HUES6 (cell line): ENCODE data around the gene EFCAB6.

Source experiments
- H3K27ac ChIP-seq: 2 replicates; pipeline ENCODE4 v1.7.0; 2013; ENCODE audit warnings: low read depth, mild to moderate bottlenecking, low read length, inconsistent platforms
- H3K27me3 ChIP-seq: 2 replicates; pipeline ENCODE4 v1.6.1; 2013; ENCODE audit warnings: low read length; ENCODE audit not compliant: control insufficient read depth, insufficient read depth
- H3K36me3 ChIP-seq: 2 replicates; pipeline ENCODE4 v1.6.1; 2013; ENCODE audit warnings: low read length; ENCODE audit not compliant: control insufficient read depth, insufficient read depth
- H3K4me1 ChIP-seq: 2 replicates; pipeline ENCODE4 v1.6.1; 2013; ENCODE audit warnings: low read length; ENCODE audit not compliant: control insufficient read depth, insufficient read depth
- H3K4me3 ChIP-seq: 2 replicates; pipeline ENCODE4 v1.5.1; 2013; ENCODE audit warnings: low read depth, low read length
- H3K9ac ChIP-seq: one replicate; pipeline ENCODE4 v1.6.1; 2013; ENCODE audit warnings: mild to moderate bottlenecking, low read length
- H3K9me3 ChIP-seq: 2 replicates; pipeline ENCODE4 v1.6.1; 2013; ENCODE audit warnings: low read depth, low read length; ENCODE audit not compliant: control insufficient read depth, insufficient read depth

EFCAB6 gene

DNA sequence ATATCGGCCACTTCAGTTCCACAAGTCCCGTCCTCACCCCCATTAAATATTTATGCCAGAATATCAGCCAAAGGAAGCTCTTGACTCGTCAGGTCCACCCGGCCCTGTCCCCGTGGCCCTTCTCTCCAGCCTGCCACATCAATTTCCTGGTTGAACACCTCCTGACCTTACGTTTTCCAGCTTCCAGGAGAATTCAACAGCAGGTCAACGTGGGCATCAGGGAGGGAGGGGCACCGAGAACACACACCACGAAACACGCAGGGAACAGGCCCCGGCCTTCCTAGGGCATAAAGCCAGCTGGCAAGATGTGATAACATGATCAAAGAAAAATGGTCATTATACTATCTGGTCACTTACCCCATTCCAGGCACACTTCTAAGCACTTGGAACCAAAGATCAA is 34.9 kb upstream of the EFCAB6 start:
- Histone ChIP-seq H3K36me3 (no peaks in the 10 kb centered on the region; the same call in 1 of the 2 replicates), H3K27me3 (no peaks in the 10 kb centered on the region), H3K27ac (no peak overlapping the region), H3K9ac (no peak overlapping the region), H3K9me3 (no peaks in the 10 kb centered on the region), H3K4me3 (no peak overlapping the region), H3K4me1 (peaks cover 12% of the 10 kb centered on the region)

- no peak overlapping the region for H3K9ac ChIP-seq
- no peaks in the 10 kb centered on the region for H3K27me3 ChIP-seq
- no peaks in the 10 kb centered on the region for H3K9me3 ChIP-seq
- peaks cover 12% of the 10 kb centered on the region for H3K4me1 ChIP-seq
- H3K27ac ChIP-seq = no peak overlapping the region
- H3K4me3 ChIP-seq = no peak overlapping the region
- no peaks in the 10 kb centered on the region; the same call in 1 of the 2 replicates for H3K36me3 ChIP-seq
Observed at GRCh38 chr22:43845981-43846380, 33.9 kb upstream of the EFCAB6 start.

GRCh38 chr22:43844560-43845545 is 32.7 kb upstream of the EFCAB6 start:
- no peak overlapping the region for H3K9ac ChIP-seq
- no peaks in the 10 kb centered on the region for H3K9me3 ChIP-seq
- H3K4me3 ChIP-seq = no peak overlapping the region
- H3K27me3 ChIP-seq = no peaks in the 10 kb centered on the region
- H3K4me1 ChIP-seq = peaks cover 12% of the 10 kb centered on the region
- no peak overlapping the region for H3K27ac ChIP-seq
- peaks cover under 1% of the 10 kb centered on the region; the same call in 1 of the 2 replicates for H3K36me3 ChIP-seq

- Histone ChIP-seq H3K27me3 (no peaks in the 10 kb centered on the region), H3K4me1 (peaks cover 12% of the 10 kb centered on the region), H3K27ac (no peak overlapping the region), H3K4me3 (no peak overlapping the region), H3K9me3 (no peaks in the 10 kb centered on the region), H3K9ac (no peak overlapping the region), H3K36me3 (peaks cover 6% of the 10 kb centered on the region)
Observed at GRCh38 chr22:43843783-43844530, 31.9 kb upstream of the EFCAB6 start.

DNA sequence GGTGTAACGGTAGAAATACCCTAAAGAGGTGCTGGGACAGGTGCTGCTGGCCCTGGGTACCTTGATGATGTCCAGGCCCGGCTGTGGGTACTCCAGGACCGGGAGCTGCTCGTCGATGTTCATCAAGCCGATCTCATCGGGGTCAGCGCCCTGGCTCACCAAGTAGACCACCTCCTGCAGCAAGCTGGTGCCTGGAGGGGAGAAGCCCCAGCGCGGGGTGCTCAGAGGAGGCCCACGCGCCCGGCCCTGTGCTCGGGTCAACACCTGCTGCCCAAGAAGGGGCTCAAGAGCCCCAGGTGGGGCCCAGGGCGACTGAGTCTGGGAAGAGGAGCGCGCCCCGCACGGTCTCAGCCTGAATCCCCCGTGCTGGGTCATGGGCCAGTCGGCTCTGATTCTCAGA is 29.6 kb upstream of the EFCAB6 start:
- Histone ChIP-seq H3K4me3 (no peak overlapping the region), H3K27me3 (no peaks in the 10 kb centered on the region), H3K9me3 (no peaks in the 10 kb centered on the region), H3K9ac (no peak overlapping the region), H3K36me3 (peaks cover 28% of the 10 kb centered on the region), H3K27ac (no peak overlapping the region), H3K4me1 (peaks cover 7% of the 10 kb centered on the region)

GRCh38 chr22:43840851-43841250 is 28.7 kb upstream of the EFCAB6 start:
- peaks cover under 1% of the 10 kb centered on the region; the same call in 1 of the 2 replicates for H3K4me1 ChIP-seq
- peaks cover 32% of the 10 kb centered on the region for H3K36me3 ChIP-seq
- no peaks in the 10 kb centered on the region for H3K9me3 ChIP-seq
- no peak overlapping the region for H3K4me3 ChIP-seq
- no peak overlapping the region for H3K9ac ChIP-seq
- no peaks in the 10 kb centered on the region for H3K27me3 ChIP-seq
- no peak overlapping the region for H3K27ac ChIP-seq

- no peak overlapping the region for H3K9ac ChIP-seq
- H3K27me3 ChIP-seq = no peaks in the 10 kb centered on the region
- H3K36me3 ChIP-seq = peaks cover 36% of the 10 kb centered on the region
- no peak overlapping the region for H3K27ac ChIP-seq
- H3K4me1 ChIP-seq = no peaks in the 10 kb centered on the region; the same call in 1 of the 2 replicates
- H3K9me3 ChIP-seq = no peaks in the 10 kb centered on the region
- no peak overlapping the region for H3K4me3 ChIP-seq
Observed at GRCh38 chr22:43840431-43840830, 28.3 kb upstream of the EFCAB6 start.

GRCh38 chr22:43839781-43840180 is 27.7 kb upstream of the EFCAB6 start:
- Histone ChIP-seq H3K27me3 (no peaks in the 10 kb centered on the region), H3K9ac (no peak overlapping the region), H3K4me1 (no peaks in the 10 kb centered on the region), H3K27ac (0 out of 2 replicates have a peak overlapping the region, but pooled peaks have one; percentile 11), H3K9me3 (no peaks in the 10 kb centered on the region), H3K4me3 (no peak overlapping the region), H3K36me3 (peaks cover 40% of the 10 kb centered on the region)

- Histone ChIP-seq H3K27ac (no peak overlapping the region), H3K36me3 (peaks cover 42% of the 10 kb centered on the region), H3K9me3 (no peaks in the 10 kb centered on the region), H3K27me3 (no peaks in the 10 kb centered on the region), H3K4me3 (no peak overlapping the region), H3K9ac (no peak overlapping the region), H3K4me1 (no peaks in the 10 kb centered on the region)
Observed at GRCh38 chr22:43838571-43839307, 26.6 kb upstream of the EFCAB6 start.

DNA sequence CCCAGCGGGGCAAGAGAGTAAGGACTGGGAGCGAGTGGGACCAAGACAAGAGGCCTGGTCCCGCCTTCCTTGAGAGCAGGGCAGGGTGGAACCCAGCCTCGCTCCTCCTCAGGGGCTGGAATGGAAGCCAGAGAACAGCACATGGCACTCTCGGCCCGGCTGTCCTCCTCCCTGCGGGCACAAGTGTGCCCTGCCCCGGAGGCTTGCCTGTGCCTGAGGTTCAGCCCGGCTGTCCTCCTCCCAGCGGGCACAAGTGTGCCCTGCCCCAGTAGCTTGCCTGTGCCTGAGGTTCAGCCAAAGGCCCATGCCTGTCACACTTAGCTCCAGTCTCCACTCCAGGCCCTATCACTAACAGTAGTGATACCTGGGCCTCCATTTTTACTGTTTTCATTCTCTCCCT is 26.1 kb upstream of the EFCAB6 start:
- H3K27me3 ChIP-seq = no peaks in the 10 kb centered on the region
- no peak overlapping the region for H3K4me3 ChIP-seq
- no peak overlapping the region for H3K9ac ChIP-seq
- no peak overlapping the region for H3K27ac ChIP-seq
- peaks cover 46% of the 10 kb centered on the region for H3K36me3 ChIP-seq
- no peaks in the 10 kb centered on the region for H3K4me1 ChIP-seq
- H3K9me3 ChIP-seq = no peaks in the 10 kb centered on the region
